ENCODE data around the gene BBX.
"Not testable (repeated sequence)": the region's sequence is repeated elsewhere in the genome, so short reads cannot be mapped to it uniquely, and the experiment has no call there.

The BBX gene

GRCh38 chr3:107682580-107682979 lies 159.8 kb downstream of the BBX start:
- DNase-seq (ENCODE audit: low read depth, low spot score) = no peak

GRCh38 chr3:107683447-107683846 lies 160.7 kb downstream of the BBX start:
- DNase-seq (ENCODE audit: low read depth, low spot score) = no peak

GRCh38 chr3:107684431-107684925 lies 161.7 kb downstream of the BBX start:
- DNase-seq (ENCODE audit: low read depth, low spot score) = no peak

- no peak for DNase-seq (ENCODE audit: low read depth, low spot score)
Observed at GRCh38 chr3:107685383-107685782, 162.6 kb downstream of the BBX start.

GRCh38 chr3:107687056-107687581 lies 164.4 kb downstream of the BBX start:
- DNase-seq (ENCODE audit: low read depth, low spot score) = no peak

GRCh38 chr3:107689355-107689754 lies 166.6 kb downstream of the BBX start:
- DNase-seq (ENCODE audit: low read depth, low spot score) = no peak

- no peak for DNase-seq (ENCODE audit: low read depth, low spot score)
Observed at GRCh38 chr3:107690522-107691138, 167.9 kb downstream of the BBX start.

GRCh38 chr3:107691984-107692383 lies 169.2 kb downstream of the BBX start:
- DNase-seq (ENCODE audit: low read depth, low spot score) = not testable (repeated sequence)

- not testable (repeated sequence) for DNase-seq (ENCODE audit: low read depth, low spot score)
Observed at GRCh38 chr3:107697348-107697747, 174.6 kb downstream of the BBX start.

GRCh38 chr3:107697855-107698254 lies 175.1 kb downstream of the BBX start:
- not testable (repeated sequence) for DNase-seq (ENCODE audit: low read depth, low spot score)

- DNase-seq (ENCODE audit: low read depth, low spot score) = no peak
Observed at GRCh38 chr3:107699682-107700081, 176.9 kb downstream of the BBX start.

- DNase-seq (ENCODE audit: low read depth, low spot score) = no peak
Observed at GRCh38 chr3:107701299-107701698, 178.5 kb downstream of the BBX start.

GRCh38 chr3:107704477-107704876 lies 181.7 kb downstream of the BBX start:
- peak; percentile 20 for DNase-seq (ENCODE audit: low read depth, low spot score)

GRCh38 chr3:107705046-107705445 lies 182.3 kb downstream of the BBX start:
- no peak for DNase-seq (ENCODE audit: low read depth, low spot score)

- DNase-seq (ENCODE audit: low read depth, low spot score) = no peak
Observed at GRCh38 chr3:107710851-107711250, 188.1 kb downstream of the BBX start.

GRCh38 chr3:107716734-107717133 lies 194.0 kb downstream of the BBX start:
- DNase-seq (ENCODE audit: low read depth, low spot score) = no peak

GRCh38 chr3:107718547-107718946 lies 195.8 kb downstream of the BBX start:
- DNase-seq (ENCODE audit: low read depth, low spot score) = no peak

- DNase-seq (ENCODE audit: low read depth, low spot score) = no peak
Observed at GRCh38 chr3:107727102-107727501, 204.3 kb downstream of the BBX start.

GRCh38 chr3:107729686-107730085 lies 206.9 kb downstream of the BBX start:
- no peak for DNase-seq (ENCODE audit: low read depth, low spot score)

- no peak for DNase-seq (ENCODE audit: low read depth, low spot score)
Observed at GRCh38 chr3:107734317-107734716, 211.6 kb downstream of the BBX start.

- no peak for DNase-seq (ENCODE audit: low read depth, low spot score)
Observed at GRCh38 chr3:107737914-107738313, 215.2 kb downstream of the BBX start.

GRCh38 chr3:107738486-107739183 lies 215.9 kb downstream of the BBX start:
- DNase-seq (ENCODE audit: low read depth, low spot score) = no peak

- DNase-seq (ENCODE audit: low read depth, low spot score) = no peak
Observed at GRCh38 chr3:107739227-107739626, 216.5 kb downstream of the BBX start.
